MM.1S (cell line): ENCODE results near the gene ABCC1.
"Not testable (repeated sequence)": the region's sequence is repeated elsewhere in the genome, so short reads cannot be mapped to it uniquely, and the experiment has no call there.

Experiments used
- DNase-seq: peaks from one replicate; pipeline ENCODE4 v3.0.0-alpha.2; 2015
- H2AFZ ChIP-seq: fragments of 300-600 bp; sonication (generic); 2 replicates; pipeline ENCODE4 v1.6.0; 2016; ENCODE audit warnings: antibody characterized with exemption, low read length
- H3F3A ChIP-seq: fragments of 300-600 bp; sonication (generic); 2 replicates; pipeline ENCODE4 v1.6.1; 2016; ENCODE audit warnings: mild to moderate bottlenecking, antibody characterized with exemption, low read length, moderate library complexity, mixed read lengths; ENCODE audit not compliant: insufficient read depth
- H3K27ac ChIP-seq: fragments of 300-600 bp; sonication (generic); 2 replicates; pipeline ENCODE4 v1.5.1; 2016; ENCODE audit warnings: mild to moderate bottlenecking, low read length
- H3K27me3 ChIP-seq: fragments of 300-600 bp; sonication (generic); replicated peaks from 2 replicates; pipeline ENCODE4 v1.6.0; 2016; ENCODE audit warnings: low read length; ENCODE audit not compliant: insufficient read depth
- H3K36me3 ChIP-seq: fragments of 300-600 bp; sonication (generic); replicated peaks from 2 replicates; pipeline ENCODE4 v1.6.1; 2016; ENCODE audit warnings: mild to moderate bottlenecking, low read length, mixed read lengths; ENCODE audit not compliant: insufficient read depth
- H3K4me1 ChIP-seq: fragments of 300-600 bp; sonication (generic); 2 replicates; pipeline ENCODE4 v1.6.1; 2016; ENCODE audit warnings: low read length, mixed read lengths
- H3K4me2 ChIP-seq: fragments of 300-600 bp; sonication (generic); 2 replicates; pipeline ENCODE4 v1.6.0; 2016; ENCODE audit warnings: low read depth, low read length
- H3K4me3 ChIP-seq: fragments of 300-600 bp; sonication (generic); 2 replicates; pipeline ENCODE4 v1.5.1; 2016; ENCODE audit warnings: low read length, mixed read lengths
- H3K79me2 ChIP-seq: fragments of 300-600 bp; sonication (generic); 2 replicates; pipeline ENCODE4 v1.6.1; 2016; ENCODE audit warnings: mixed run types, low read length, mixed read lengths
- H3K9ac ChIP-seq: fragments of 300-600 bp; sonication (generic); 2 replicates; pipeline ENCODE4 v1.6.1; 2016; ENCODE audit warnings: low read length, mixed read lengths
- H3K9me2 ChIP-seq: fragments of 300-600 bp; sonication (generic); replicated peaks from 2 replicates; pipeline ENCODE4 v1.6.1; 2016; ENCODE audit warnings: mild to moderate bottlenecking, low read length, mixed read lengths; ENCODE audit not compliant: insufficient read depth
- H3K9me3 ChIP-seq: fragments of 300-600 bp; sonication (generic); replicated peaks from 2 replicates; pipeline ENCODE4 v1.6.1; 2016; ENCODE audit warnings: mild to moderate bottlenecking, low read length, mixed read lengths; ENCODE audit not compliant: insufficient read depth
- H4K20me1 ChIP-seq: fragments of 300-600 bp; sonication (generic); 2 replicates; pipeline ENCODE4 v1.6.1; 2016; ENCODE audit warnings: mild to moderate bottlenecking, low read length, moderate library complexity, mixed read lengths; ENCODE audit not compliant: insufficient read depth
- EZH2 ChIP-seq: fragments of 300-600 bp; sonication (generic); optimal IDR thresholded peaks from 2 replicates; pipeline ENCODE3; 2017; ENCODE audit warnings: low read depth, mild to moderate bottlenecking, antibody characterized with exemption, low read length, mixed read lengths
- EZH2phosphoT487 ChIP-seq: fragments of 300-600 bp; sonication (generic); IDR thresholded peaks from 2 replicates; pipeline ENCODE4 v1.6.1; 2018; ENCODE audit warnings: antibody characterized with exemption, low read length
- TF ChIP-seq, protein P1 (sequence below): fragments of 300-600 bp; sonication (generic); IDR thresholded peaks from 2 replicates; pipeline ENCODE4 v1.5.1; 2016; ENCODE audit warnings: antibody characterized with exemption, low read length, mixed read lengths

ABCC1 gene

DNA sequence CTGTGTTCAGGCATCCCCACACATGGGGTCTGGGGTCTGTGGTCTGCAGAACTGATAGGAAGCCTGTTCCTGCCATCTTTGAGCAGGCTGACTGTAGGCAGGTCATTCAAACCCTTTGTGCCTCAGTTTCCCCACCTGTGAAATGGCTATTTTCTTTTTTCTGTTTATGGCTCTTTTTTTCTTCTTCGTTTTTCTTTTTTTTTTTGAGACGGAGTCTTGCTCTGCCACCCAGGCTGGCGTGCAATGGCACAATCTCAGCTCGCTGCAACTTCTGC, 201.4 kb downstream of the ABCC1 start:
- H3K9ac ChIP-seq, result no peak overlapping the region
- no peaks in the 10 kb centered on the region for H3F3A ChIP-seq
- H3K27ac ChIP-seq, result no peak overlapping the region
- DNase-seq, result no peak
- no peak overlapping the region for H3K4me3 ChIP-seq
- H3K4me1 ChIP-seq, result no peaks in the 10 kb centered on the region
- H3K4me2 ChIP-seq, result no peak overlapping the region
- no peaks in the 10 kb centered on the region for H3K9me3 ChIP-seq
- H3K27me3 ChIP-seq, result no peaks in the 10 kb centered on the region
- H3K9me2 ChIP-seq, result no peaks in the 10 kb centered on the region
- no peaks in the 10 kb centered on the region for H3K79me2 ChIP-seq
- H2AFZ ChIP-seq, result no peak overlapping the region
- TF ChIP-seq, protein P1, sequence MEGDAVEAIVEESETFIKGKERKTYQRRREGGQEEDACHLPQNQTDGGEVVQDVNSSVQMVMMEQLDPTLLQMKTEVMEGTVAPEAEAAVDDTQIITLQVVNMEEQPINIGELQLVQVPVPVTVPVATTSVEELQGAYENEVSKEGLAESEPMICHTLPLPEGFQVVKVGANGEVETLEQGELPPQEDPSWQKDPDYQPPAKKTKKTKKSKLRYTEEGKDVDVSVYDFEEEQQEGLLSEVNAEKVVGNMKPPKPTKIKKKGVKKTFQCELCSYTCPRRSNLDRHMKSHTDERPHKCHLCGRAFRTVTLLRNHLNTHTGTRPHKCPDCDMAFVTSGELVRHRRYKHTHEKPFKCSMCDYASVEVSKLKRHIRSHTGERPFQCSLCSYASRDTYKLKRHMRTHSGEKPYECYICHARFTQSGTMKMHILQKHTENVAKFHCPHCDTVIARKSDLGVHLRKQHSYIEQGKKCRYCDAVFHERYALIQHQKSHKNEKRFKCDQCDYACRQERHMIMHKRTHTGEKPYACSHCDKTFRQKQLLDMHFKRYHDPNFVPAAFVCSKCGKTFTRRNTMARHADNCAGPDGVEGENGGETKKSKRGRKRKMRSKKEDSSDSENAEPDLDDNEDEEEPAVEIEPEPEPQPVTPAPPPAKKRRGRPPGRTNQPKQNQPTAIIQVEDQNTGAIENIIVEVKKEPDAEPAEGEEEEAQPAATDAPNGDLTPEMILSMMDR, result no peak
- no peak for TF ChIP-seq EZH2
- no peak for TF ChIP-seq EZH2phosphoT487
- H4K20me1 ChIP-seq, result no peaks in the 10 kb centered on the region
- H3K36me3 ChIP-seq, result no peaks in the 10 kb centered on the region

DNA sequence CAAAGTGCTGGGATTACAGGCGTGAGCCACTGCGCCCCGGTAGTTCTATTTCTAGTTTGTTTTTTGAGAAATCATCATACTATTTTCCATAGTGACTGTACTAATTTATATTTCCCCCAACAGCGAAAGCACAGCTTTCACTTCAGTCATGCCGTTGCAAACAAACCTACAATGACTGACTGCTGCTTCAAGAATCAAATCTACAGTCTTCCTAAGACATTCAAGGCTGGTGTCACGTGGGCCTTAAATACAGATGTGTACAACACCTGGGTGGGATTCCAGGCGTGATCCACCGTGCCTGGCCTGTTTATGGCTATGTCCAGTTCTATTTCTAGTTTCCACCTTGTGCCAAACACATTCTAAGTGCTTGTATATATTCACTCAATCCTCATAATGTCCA, 201.9 kb downstream of the ABCC1 start:
- H3F3A ChIP-seq, result no peaks in the 10 kb centered on the region
- no peaks in the 10 kb centered on the region for H3K27me3 ChIP-seq
- H3K9me3 ChIP-seq, result no peaks in the 10 kb centered on the region
- H3K79me2 ChIP-seq, result no peaks in the 10 kb centered on the region
- no peak overlapping the region for H3K4me3 ChIP-seq
- H3K9ac ChIP-seq, result no peak overlapping the region
- no peak overlapping the region for H3K4me2 ChIP-seq
- no peaks in the 10 kb centered on the region for H3K9me2 ChIP-seq
- H4K20me1 ChIP-seq, result no peaks in the 10 kb centered on the region
- no peaks in the 10 kb centered on the region for H3K36me3 ChIP-seq
- H2AFZ ChIP-seq, result no peak overlapping the region
- no peak overlapping the region for H3K27ac ChIP-seq
- DNase-seq, result no peak
- H3K4me1 ChIP-seq, result no peaks in the 10 kb centered on the region
- TF ChIP-seq EZH2, result no peak
- TF ChIP-seq EZH2phosphoT487, result no peak
- TF ChIP-seq, protein P1, result no peak

DNA sequence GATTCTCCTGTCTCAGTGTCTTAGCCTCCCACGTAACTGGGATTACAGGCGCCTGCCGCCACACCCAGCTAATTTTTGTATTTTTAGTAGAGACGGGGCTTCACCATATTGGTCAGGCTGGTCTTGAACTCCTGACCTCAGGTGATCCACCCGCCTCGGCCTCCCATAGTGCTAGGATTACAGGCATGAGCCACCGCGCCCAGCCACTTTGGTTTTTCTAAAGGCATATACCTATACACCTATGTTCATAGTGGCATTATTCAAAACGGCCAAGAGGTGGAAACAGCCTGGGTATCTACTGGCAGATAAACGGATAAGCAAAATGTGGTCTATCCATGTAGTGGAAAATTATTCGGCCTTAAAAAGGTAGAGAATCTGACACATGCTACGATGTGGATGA, 203.6 kb downstream of the ABCC1 start:
- H3K36me3 ChIP-seq, H4K20me1 ChIP-seq, H2AFZ ChIP-seq, H3K4me2 ChIP-seq, H3K9me2 ChIP-seq, H3K9ac ChIP-seq, H3K79me2 ChIP-seq, H3K9me3 ChIP-seq, H3K4me1 ChIP-seq, H3K4me3 ChIP-seq, H3K27me3 ChIP-seq, H3F3A ChIP-seq, DNase-seq, H3K27ac ChIP-seq: not testable (repeated sequence)

DNA sequence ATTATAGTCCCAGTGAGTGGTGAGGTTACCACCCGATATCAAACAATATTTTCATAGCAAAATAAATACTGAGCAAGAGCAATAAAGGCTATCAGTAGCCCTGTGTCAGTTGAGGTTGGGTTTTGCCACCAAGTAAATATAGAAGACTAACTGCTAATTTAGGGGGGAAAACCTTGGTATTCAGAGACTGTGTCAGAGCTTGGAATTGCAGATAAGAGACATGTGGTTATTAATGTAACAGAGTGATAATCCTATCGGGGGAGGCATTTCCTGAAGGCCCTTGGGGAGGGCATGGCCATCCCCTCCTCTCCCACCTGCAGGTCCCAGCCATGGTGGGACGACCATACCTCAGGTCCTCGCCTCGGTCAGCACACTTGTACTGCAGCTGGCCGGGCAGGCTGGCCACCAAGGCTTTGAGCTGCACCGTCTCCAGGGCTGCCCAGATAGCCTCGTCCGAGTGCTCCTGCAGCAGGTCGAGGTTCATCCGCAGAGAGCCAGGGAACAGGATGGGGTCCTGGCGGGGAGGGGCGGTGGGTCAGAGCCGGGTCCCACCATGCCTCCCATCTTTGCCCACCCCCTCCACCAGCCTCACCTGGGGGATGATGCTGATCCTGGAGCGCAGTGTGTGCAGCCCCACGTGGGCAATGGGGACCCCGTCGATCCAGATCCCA, 205.0 kb downstream of the ABCC1 start:
- Histone ChIP-seq H3K36me3 (no peaks in the 10 kb centered on the region), H3K27ac (no peak overlapping the region)
- no peak for DNase-seq

More for the DNA sequence above, 205.0 kb downstream of the ABCC1 start:
- Histone ChIP-seq H3K27me3 (no peaks in the 10 kb centered on the region), H3K4me3 (no peak overlapping the region), H2AFZ (no peak overlapping the region), H3K4me1 (no peaks in the 10 kb centered on the region), H3K9ac (no peak overlapping the region), H3F3A (no peaks in the 10 kb centered on the region), H4K20me1 (no peaks in the 10 kb centered on the region), H3K9me2 (no peaks in the 10 kb centered on the region), H3K4me2 (no peak overlapping the region), H3K79me2 (no peaks in the 10 kb centered on the region), H3K9me3 (no peaks in the 10 kb centered on the region)
- TF ChIP-seq EZH2, result no peak
- TF ChIP-seq EZH2phosphoT487, result no peak
- TF ChIP-seq, protein P1, result no peak
